Uterus (tissue), 4 donors: ENCODE data around the gene BTBD2. TPM values are rescaled to one million over a fixed set of nuclear protein-coding genes. Genes with fewer than 3 reads are reported as not detected.
A peak's percentile ranks its signal among the peaks of the same experiment; 100 is the strongest.

Source experiments
- DNase-seq, 2 donors: peaks; one replicate each; pipeline ENCODE4 v3.0.0-alpha.2; 2019 to 2020
- H3K27ac ChIP-seq, 2 donors: fragments of 200-600 bp; sonication (generic); 1 replicate in 1 of 2; 2 replicates in 1 of 2; pipeline ENCODE4 v1.5.1; 2016 to 2018
- H3K27me3 ChIP-seq, 2 donors: fragments of 200-600 bp; sonication (generic); one replicate each; pipeline ENCODE4 v1.5.1; 2018 to 2019; ENCODE audit warnings: control low read depth in 1 of 2
- H3K36me3 ChIP-seq, 2 donors: fragments of 200-600 bp; sonication (generic); one replicate each; pipeline ENCODE4 v1.5.1; 2019; ENCODE audit warnings: control low read depth in 1 of 2
- H3K4me1 ChIP-seq, 2 donors: fragments of 200-600 bp; sonication (generic); one replicate each; pipeline ENCODE4 v1.5.1; 2018 to 2019; ENCODE audit warnings: control low read depth in 1 of 2
- H3K4me3 ChIP-seq, 2 donors: fragments of 200-600 bp; sonication (generic); 1 replicate in 1 of 2; 2 replicates in 1 of 2; pipeline ENCODE4 v1.5.1; 2018 to 2019; ENCODE audit warnings: mild to moderate bottlenecking in 1 of 2
- H3K9me3 ChIP-seq, 2 donors: fragments of 200-600 bp; sonication (generic); one replicate each; pipeline ENCODE4 v1.5.1; 2019; ENCODE audit warnings: control low read depth in 1 of 2
- CTCF ChIP-seq, 4 experiments: fragments of 200-600 bp in 2 of 4; fragments of 450-650 bp in 2 of 4; sonication (generic) in 2 of 4; IDR thresholded peaks; one replicate each; pipeline ENCODE4 v1.5.1; 2016 to 2019; ENCODE audit warnings: antibody characterized with exemption in 4 of 4, mild to moderate bottlenecking in 2 of 4, moderate library complexity in 1 of 4
- POLR2A ChIP-seq, 2 donors: fragments of 450-650 bp; IDR thresholded peaks; one replicate each; pipeline ENCODE4 v1.6.1; 2016; ENCODE audit warnings: antibody characterized with exemption in 2 of 2, mild to moderate bottlenecking in 1 of 2, moderate library complexity in 1 of 2
- intact Hi-C: fragments of 100-400 bp; cut with DNase I; formaldehyde crosslinking; loops from one replicate; pipeline ENCODE4 v1.15.1; 2023; ENCODE audit warnings: low total_unique reads
- total RNA-seq, 4 donors: library from RNA; depleted of rRNA in 3 of 4; stranded (reverse); fragments of >200 nt in 3 of 4; gene quantifications; one replicate each; pipeline versions ENCODE4 v1.1.0 to v1.2.4, GENCODE V29; 2014 to 2023
- donor health status: DM: yes; HTN: yes; CAD: no.

BTBD2 gene
- total RNA-seq, 4 donors from 2014 or later, result 48.2 to 105 (median 61.8) TPM

GRCh38 chr19:1962674-1963073 lies 52.8 kb downstream of the BTBD2 start:
- no peaks in the 10 kb centered on the region for H3K27me3 ChIP-seq
- no peak for DNase-seq
- H3K27ac ChIP-seq, result no peak overlapping the region
- H3K9me3 ChIP-seq, result no peaks in the 10 kb centered on the region
- intact Hi-C loops, result no loop called here
- H3K4me3 ChIP-seq, result no peak overlapping the region
- no peaks in the 10 kb centered on the region for H3K36me3 ChIP-seq
- peaks cover 0 to 4% of the 10 kb centered on the region in 2 donors for H3K4me1 ChIP-seq
- TF ChIP-seq CTCF (IDR thresholded peaks at IDR 0.05) (no peak), POLR2A (IDR thresholded peaks at IDR 0.05) (no peak)

- Histone ChIP-seq H3K4me3 (no peak overlapping the region), H3K4me1 (peaks cover 0 to 4% of the 10 kb centered on the region in 2 donors), H3K9me3 (no peaks in the 10 kb centered on the region), H3K36me3 (no peaks in the 10 kb centered on the region), H3K27ac (peak overlapping the region; percentile 60 to 62), H3K27me3 (no peaks in the 10 kb centered on the region)
- DNase-seq, result no peak
- TF ChIP-seq POLR2A (IDR thresholded peaks at IDR 0.05) (no peak), CTCF (IDR thresholded peaks at IDR 0.05) (no peak)
- intact Hi-C loops, result no loop called here
Observed at GRCh38 chr19:1961000-1961883, 54.3 kb downstream of the BTBD2 start.

- no peak for DNase-seq
- Histone ChIP-seq H3K27ac (no peak overlapping the region), H3K36me3 (no peaks in the 10 kb centered on the region), H3K4me3 (no peak overlapping the region), H3K27me3 (no peaks in the 10 kb centered on the region), H3K4me1 (peaks cover 0 to 4% of the 10 kb centered on the region in 2 donors), H3K9me3 (no peaks in the 10 kb centered on the region)
- intact Hi-C loops, result no loop called here
- TF ChIP-seq CTCF (IDR thresholded peaks at IDR 0.05) (no peak), POLR2A (IDR thresholded peaks at IDR 0.05) (no peak)
Observed at GRCh38 chr19:1959928-1960589, 55.5 kb downstream of the BTBD2 start.

GRCh38 chr19:1957562-1958248 lies 57.8 kb downstream of the BTBD2 start:
- Histone ChIP-seq H3K9me3 (no peaks in the 10 kb centered on the region), H3K27ac (no peak overlapping the region), H3K4me3 (no peak overlapping the region), H3K36me3 (no peaks in the 10 kb centered on the region), H3K4me1 (peaks cover 0 to 4% of the 10 kb centered on the region in 2 donors), H3K27me3 (no peaks in the 10 kb centered on the region)
- intact Hi-C loops, result no loop called here
- DNase-seq, result no peak
- TF ChIP-seq CTCF (IDR thresholded peaks at IDR 0.05) (no peak), POLR2A (IDR thresholded peaks at IDR 0.05) (no peak)
